IPS DF 6.9 (cell line): Measurements from ENCODE around the gene CMPK1.

Source experiments
- DNase-seq: peaks from one replicate; pipeline ENCODE4 v3.0.0-alpha.2; 2013; ENCODE audit warnings: low read depth, low spot score
- H3K27ac ChIP-seq: one replicate; pipeline ENCODE4 v1.5.1; 2013; ENCODE audit warnings: low read length, control low read depth
- H3K27me3 ChIP-seq: 2 replicates; pipeline ENCODE4 v1.6.1; 2013; ENCODE audit warnings: mild to moderate bottlenecking, low read length; ENCODE audit not compliant: control insufficient read depth, insufficient read depth
- H3K36me3 ChIP-seq: 2 replicates; pipeline ENCODE4 v1.6.1; 2013; ENCODE audit warnings: low read length; ENCODE audit not compliant: control insufficient read depth, insufficient read depth
- H3K4me1 ChIP-seq: 2 replicates; pipeline ENCODE4 v1.6.1; 2013; ENCODE audit warnings: low read length; ENCODE audit not compliant: control insufficient read depth, insufficient read depth
- H3K4me3 ChIP-seq: 2 replicates; pipeline ENCODE4 v1.5.1; 2013; ENCODE audit warnings: mild to moderate bottlenecking, low read length
- H3K9me3 ChIP-seq: 2 replicates; pipeline ENCODE4 v1.6.1; 2013; ENCODE audit warnings: low read length, inconsistent platforms; ENCODE audit not compliant: control insufficient read depth, insufficient read depth
- WGBS: extraction: QIAGEN DNeasy Blood & Tissue Kit; methylation state at CpG from one replicate; pipeline ENCODE4 v1.1.7; 2013; ENCODE audit warnings: mixed read lengths, missing lambda C conversion rate; ENCODE audit not compliant: insufficient read length, insufficient coverage; 5-methylcytosine and 5-hydroxymethylcytosine counted together

Gene CMPK1

GRCh38 chr1:47418681-47419325, 85.2 kb downstream of the CMPK1 start:
- Histone ChIP-seq H3K27me3 (peaks cover 61% of the 10 kb centered on the region), H3K9me3 (no peaks in the 10 kb centered on the region), H3K4me3 (no peak overlapping the region), H3K4me1 (no peaks in the 10 kb centered on the region), H3K36me3 (no peaks in the 10 kb centered on the region), H3K27ac (no peak overlapping the region)
- no CpG with 5 or more reads among the region's 6 CpGs for WGBS
- DNase-seq: no peak

DNA sequence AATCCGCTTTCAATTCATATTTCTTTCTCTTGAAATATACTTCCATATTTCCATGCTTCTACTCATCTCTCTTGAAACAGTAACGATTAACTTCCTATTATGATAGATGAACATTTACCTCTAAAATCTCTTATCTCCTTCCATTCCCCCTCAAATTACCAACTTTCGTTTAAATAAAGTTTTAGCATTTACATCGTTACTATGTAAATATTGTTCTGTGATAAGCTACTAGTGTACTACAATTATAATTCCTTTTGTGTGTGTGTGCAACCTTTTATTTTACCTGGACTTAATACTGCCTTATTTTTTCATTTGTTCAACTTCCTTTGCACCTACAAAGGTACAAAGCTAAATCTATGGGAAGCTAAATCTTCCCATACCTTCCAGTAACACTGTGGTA, 87.0 kb downstream of the CMPK1 start:
- Histone ChIP-seq H3K27me3 (peaks cover 45% of the 10 kb centered on the region), H3K4me1 (no peaks in the 10 kb centered on the region), H3K36me3 (no peaks in the 10 kb centered on the region), H3K9me3 (no peaks in the 10 kb centered on the region), H3K27ac (no peak overlapping the region), H3K4me3 (no peak overlapping the region)
- 100% methylated on average over 4 of the region's 4 CpGs for WGBS
- DNase-seq: no peak

DNA sequence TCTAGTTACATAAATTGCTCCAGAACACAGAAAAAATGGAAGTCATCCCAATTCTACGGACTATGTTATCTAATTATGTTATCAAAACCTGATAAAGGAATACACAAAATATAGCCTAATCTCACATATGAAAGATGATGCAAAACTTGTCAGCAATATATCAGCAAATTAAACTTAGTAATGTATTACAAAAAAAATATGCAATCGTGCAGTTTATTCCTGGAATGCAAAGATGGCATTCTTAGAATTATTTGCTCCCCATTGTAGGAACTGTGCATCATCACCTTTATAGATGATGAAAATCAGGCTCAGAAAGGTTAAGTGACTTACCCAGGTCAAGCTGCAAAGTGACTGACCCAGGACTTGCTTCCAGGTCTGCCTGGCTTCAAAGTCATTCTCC, 90.3 kb downstream of the CMPK1 start:
- H3K27me3 ChIP-seq: peaks cover 30% of the 10 kb centered on the region
- H3K9me3 ChIP-seq: no peaks in the 10 kb centered on the region
- WGBS: no CpG with 5 or more reads among the region's 2 CpGs
- no peak overlapping the region for H3K27ac ChIP-seq
- no peaks in the 10 kb centered on the region for H3K36me3 ChIP-seq
- H3K4me1 ChIP-seq: no peaks in the 10 kb centered on the region
- no peak overlapping the region for H3K4me3 ChIP-seq
- DNase-seq: no peak

DNA sequence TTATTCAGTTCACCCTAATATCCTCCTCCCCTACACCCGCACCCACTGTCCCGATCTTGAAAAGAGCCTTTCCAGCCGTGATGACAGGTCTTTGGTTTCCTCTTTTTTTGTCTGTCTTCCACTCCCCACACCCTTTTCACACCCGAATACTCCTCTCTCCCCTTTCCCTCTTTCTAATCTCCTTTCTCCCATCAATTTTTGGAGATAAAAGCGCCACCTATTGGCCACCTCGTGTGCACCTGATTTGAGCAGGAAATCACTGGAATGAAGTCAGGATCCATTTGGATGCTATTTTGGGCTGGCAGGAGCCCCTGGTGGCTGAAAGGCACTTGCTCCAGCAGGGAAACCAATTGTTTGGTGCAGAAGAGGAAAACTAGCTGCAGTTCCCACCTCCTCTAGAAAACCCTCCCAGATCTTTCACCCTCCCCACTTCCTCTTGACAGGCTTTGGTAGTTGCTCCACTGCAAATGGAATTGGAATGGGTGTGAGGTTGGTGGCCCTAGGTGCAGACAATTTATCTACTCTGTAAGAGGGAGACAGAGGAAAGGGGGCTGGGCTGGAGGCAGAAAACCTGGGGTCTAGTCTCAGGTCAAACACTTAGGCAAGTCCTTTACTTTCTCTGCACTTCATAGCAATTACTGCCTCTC, 90.9 kb downstream of the CMPK1 start:
- Histone ChIP-seq H3K4me3 (no peak overlapping the region), H3K27ac (no peak overlapping the region), H3K27me3 (peaks cover 29% of the 10 kb centered on the region), H3K9me3 (no peaks in the 10 kb centered on the region), H3K36me3 (no peaks in the 10 kb centered on the region), H3K4me1 (no peaks in the 10 kb centered on the region)
- 100% methylated on average over 1 of the region's 6 CpGs for WGBS
- no peak for DNase-seq
